ENCODE data around the gene ZNF385B. TPM values are rescaled to one million over a fixed set of nuclear protein-coding genes. Genes with fewer than 3 reads are reported as not detected.

ZNF385B gene
- total and polyA plus RNA-seq, 9 of the 15 experiments (the other 6 are each of a cell fraction or from before 2014, with no cell fraction given) = 0.50 TPM; not detected in 8

- BruUV-seq (replicated peaks) = no TSS peak
- CTCF ChIA-PET (ENCODE audit: low intra/inter-chr PET ratio) = no interaction called here
- FAIRE-seq = no peak
- TF ChIP-seq ZNF316 (IDR thresholded peaks at IDR 0.05) (peak; percentile 54; the same call in 1 of the 2 replicates), FOXJ3 (CRISPR knock-in tag; IDR thresholded peaks at IDR 0.05) (no peak)
- no peak overlapping the region for H3K9ac ChIP-seq (ENCODE audit: insufficient read depth in 1 of 2, low read depth in 2 of 2, low read length in 2 of 2)
- no peak overlapping the region for H3K4me3 ChIP-seq
- H3K4me2 ChIP-seq (ENCODE audit: insufficient read depth, low read length) = no peak overlapping the region
- intact Hi-C loops (cut with micrococcal nuclease) = no loop called here
- no peaks in the 10 kb centered on the region for H3K27me3 ChIP-seq (ENCODE audit: control insufficient read depth in 2 of 2, insufficient read depth in 2 of 2, low read length in 2 of 2)
- no peaks in the 10 kb centered on the region for H3K4me1 ChIP-seq (replicated peaks in 1 of 2; ENCODE audit: control insufficient read depth in 2 of 2, insufficient read depth in 2 of 2, low read length in 2 of 2)
- no peaks in the 10 kb centered on the region for H3K36me3 ChIP-seq (ENCODE audit: control insufficient read depth, insufficient read depth, low read length)
- H3K79me2 ChIP-seq (ENCODE audit: control insufficient read depth, insufficient read depth, low read length) = no peaks in the 10 kb centered on the region
- H3K9me1 ChIP-seq (ENCODE audit: control insufficient read depth, insufficient read depth, low read length) = no peaks in the 10 kb centered on the region
- no peak for DNase-seq (ENCODE audit: extremely low read depth in 1 of 4, low spot score in 3 of 4)
- POLR2A ChIA-PET = interaction anchor here (0.7 kb wide), 1 partner anchor 23 kb away, joined by 3 read pairs; no protein-coding TSS in a partner anchor
- no peak overlapping the region for H3K27ac ChIP-seq (ENCODE audit: extremely low read depth, low read depth, low read length)
- H3K9me3 ChIP-seq (replicated peaks; ENCODE audit: control insufficient read depth, insufficient read depth, low read depth, low read length) = no peaks in the 10 kb centered on the region
- no peak for ATAC-seq
- H4K20me1 ChIP-seq (replicated peaks; ENCODE audit: control insufficient read depth, insufficient read depth, low read length) = no peaks in the 10 kb centered on the region
- H2AFZ ChIP-seq (ENCODE audit: low read depth, low read length) = no peak overlapping the region
- in situ Hi-C loops (cut with MboI) = no loop called here
Observed at GRCh38 chr2:179875864-179876263, 14.5 kb upstream of the ZNF385B start.

- BruUV-seq (replicated peaks) = no TSS peak
- POLR2A ChIA-PET = no interaction called here
- ATAC-seq (no peak), DNase-seq (ENCODE audit: extremely low read depth in 1 of 4, low spot score in 3 of 4) (no peak), FAIRE-seq (no peak)
- 0% methylated on average over 6 of the region's 6 CpGs for WGBS (ENCODE audit: insufficient coverage, low coverage, missing lambda C conversion rate)
- Histone ChIP-seq H3K9me3 (replicated peaks; ENCODE audit: control insufficient read depth, insufficient read depth, low read depth, low read length) (no peaks in the 10 kb centered on the region), H3K36me3 (ENCODE audit: control insufficient read depth, insufficient read depth, low read length) (no peaks in the 10 kb centered on the region), H3K27me3 (ENCODE audit: control insufficient read depth in 2 of 2, insufficient read depth in 2 of 2, low read length in 2 of 2) (peaks cover 12 to 29% of the 10 kb centered on the region in 2 experiments; a peak in 3 of 5 replicates), H4K20me1 (replicated peaks; ENCODE audit: control insufficient read depth, insufficient read depth, low read length) (no peaks in the 10 kb centered on the region), H3K79me2 (ENCODE audit: control insufficient read depth, insufficient read depth, low read length) (no peaks in the 10 kb centered on the region), H2AFZ (ENCODE audit: low read depth, low read length) (no peak overlapping the region), H3K9me1 (ENCODE audit: control insufficient read depth, insufficient read depth, low read length) (no peaks in the 10 kb centered on the region), H3K27ac (ENCODE audit: extremely low read depth, low read depth, low read length) (no peak overlapping the region), H3K9ac (ENCODE audit: insufficient read depth in 1 of 2, low read depth in 2 of 2, low read length in 2 of 2) (no peak overlapping the region), H3K4me3 (no peak overlapping the region), H3K4me1 (replicated peaks in 1 of 2; ENCODE audit: control insufficient read depth in 2 of 2, insufficient read depth in 2 of 2, low read length in 2 of 2) (peaks cover 0 to 11% of the 10 kb centered on the region in 2 experiments; a peak in 1 of 5 replicates), H3K4me2 (ENCODE audit: insufficient read depth, low read length) (no peak overlapping the region)
- in situ Hi-C loops (cut with MboI) = no loop called here
- intact Hi-C loops (cut with micrococcal nuclease) = no loop called here
- CTCF ChIA-PET (ENCODE audit: low intra/inter-chr PET ratio) = no interaction called here
- no peak for TF ChIP-seq ZNF695 (CRISPR knock-in tag; IDR thresholded peaks at IDR 0.05)
- TF ChIP-seq NELFE (IDR thresholded peaks at IDR 0.05; ENCODE audit: insufficient read depth, insufficient read length) = no peak
- no peak for TF ChIP-seq ZNF143 (CRISPR knock-in tag; IDR thresholded peaks at IDR 0.05)
- TF ChIP-seq ZNF778 (CRISPR knock-in tag; IDR thresholded peaks at IDR 0.05) = no peak
- TF ChIP-seq ZNF512 (tag; IDR thresholded peaks at IDR 0.05) = no peak
- TF ChIP-seq THRAP3 (IDR thresholded peaks at IDR 0.05; ENCODE audit: borderline replicate concordance) = no peak
- TF ChIP-seq CBX1 (IDR thresholded peaks at IDR 0.05; ENCODE audit: low read depth) = no peak
- TF ChIP-seq, protein P1, sequence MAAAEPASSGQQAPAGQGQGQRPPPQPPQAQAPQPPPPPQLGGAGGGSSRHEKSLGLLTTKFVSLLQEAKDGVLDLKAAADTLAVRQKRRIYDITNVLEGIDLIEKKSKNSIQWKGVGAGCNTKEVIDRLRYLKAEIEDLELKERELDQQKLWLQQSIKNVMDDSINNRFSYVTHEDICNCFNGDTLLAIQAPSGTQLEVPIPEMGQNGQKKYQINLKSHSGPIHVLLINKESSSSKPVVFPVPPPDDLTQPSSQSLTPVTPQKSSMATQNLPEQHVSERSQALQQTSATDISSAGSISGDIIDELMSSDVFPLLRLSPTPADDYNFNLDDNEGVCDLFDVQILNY (CRISPR knock-in tag; IDR thresholded peaks at IDR 0.05) = no peak
- TF ChIP-seq GTF2E2 (tag; IDR thresholded peaks at IDR 0.05) = no peak
- no peak for TF ChIP-seq MLX (CRISPR knock-in tag; conservative IDR thresholded peaks at IDR 0.05)
- TF ChIP-seq YY1 (IDR thresholded peaks at IDR 0.05; ENCODE audit: borderline replicate concordance in 1 of 3, control insufficient read depth in 1 of 3, extremely low read depth in 1 of 3, insufficient read depth in 3 of 3, insufficient read length in 1 of 3, insufficient replicate concordance in 2 of 3, low read depth in 1 of 3, low read length in 2 of 3) = no peak
Observed at GRCh38 chr2:179862898-179863458, 1.6 kb upstream of the ZNF385B start.
